Activated CD4-positive, alpha-beta T cell treated with anti-CD3 and anti-CD28 coated beads, Interleukin-2, amount 50 U/mL, for 4 hours (primary cell): Measurements from ENCODE around the gene CUL7.
A peak's percentile ranks its signal among the peaks of the same experiment; 100 is the strongest.
"Not testable (repeated sequence)": the region's sequence is repeated elsewhere in the genome, so short reads cannot be mapped to it uniquely, and the experiment has no call there.

ENCODE experiments used
- DNase-seq, 2 experiments: peaks; one replicate each; pipeline ENCODE4 v3.0.0-alpha.2; 2020

Gene CUL7

DNA sequence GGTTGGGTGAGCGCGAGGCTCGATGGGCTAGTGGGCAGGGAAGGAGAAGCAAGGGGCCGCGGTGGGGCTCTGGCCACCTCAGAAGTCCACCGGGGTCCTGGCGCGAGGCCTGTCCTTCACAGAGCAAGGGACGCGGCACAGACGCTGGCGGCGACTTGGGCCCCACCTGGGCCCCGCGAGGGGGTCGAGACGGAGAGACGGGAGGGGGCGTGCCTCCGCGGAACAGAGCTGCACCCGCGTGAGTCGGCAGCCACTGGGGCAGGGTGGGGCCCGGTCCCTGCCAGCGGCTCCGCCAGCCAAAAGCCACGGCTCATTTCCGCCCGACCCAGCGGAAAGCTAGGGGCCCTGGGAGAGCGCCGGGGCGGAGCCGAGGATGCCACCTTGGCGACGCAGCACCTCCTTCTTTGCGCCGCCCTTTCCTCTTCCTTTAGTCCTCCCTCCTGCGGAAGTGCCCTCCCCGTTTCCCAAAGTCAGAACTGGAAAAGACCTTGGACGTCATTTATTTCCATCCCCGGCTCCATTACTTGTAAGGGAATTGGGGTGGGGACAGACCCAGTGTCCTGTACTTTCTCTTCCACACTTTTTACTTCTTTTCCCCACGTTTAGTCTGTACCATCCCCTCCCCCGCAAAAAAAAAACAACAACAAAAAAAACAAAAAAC is at the start of gene CUL7:
Gene CUL7, minus strand, starts transcription at position 307 of the 661 bp plus-strand sequence. CDS start 1,063 bp downstream, outside the sequence.
- peak; percentile 83 to 84 for DNase-seq

DNA sequence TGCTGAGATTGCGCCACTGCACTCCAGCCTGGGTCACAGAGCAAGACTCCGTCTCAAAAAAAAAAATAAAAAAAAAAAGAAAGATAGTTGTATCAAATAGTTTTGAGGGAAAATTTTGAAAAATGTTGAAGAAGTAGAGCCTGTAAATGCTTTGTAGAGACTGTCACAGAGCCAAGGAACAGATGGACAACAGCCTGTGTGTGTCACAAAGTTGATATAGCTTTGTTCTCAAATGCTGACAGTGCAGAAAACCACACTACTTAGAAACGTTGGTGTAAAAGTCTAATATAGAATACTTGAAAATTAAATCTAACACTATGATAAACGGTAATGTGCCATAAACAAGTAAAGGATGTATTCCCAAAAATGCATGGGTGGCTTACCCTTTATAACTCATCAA is 47.8 kb upstream of the CUL7 start:
- no peak for DNase-seq

DNA sequence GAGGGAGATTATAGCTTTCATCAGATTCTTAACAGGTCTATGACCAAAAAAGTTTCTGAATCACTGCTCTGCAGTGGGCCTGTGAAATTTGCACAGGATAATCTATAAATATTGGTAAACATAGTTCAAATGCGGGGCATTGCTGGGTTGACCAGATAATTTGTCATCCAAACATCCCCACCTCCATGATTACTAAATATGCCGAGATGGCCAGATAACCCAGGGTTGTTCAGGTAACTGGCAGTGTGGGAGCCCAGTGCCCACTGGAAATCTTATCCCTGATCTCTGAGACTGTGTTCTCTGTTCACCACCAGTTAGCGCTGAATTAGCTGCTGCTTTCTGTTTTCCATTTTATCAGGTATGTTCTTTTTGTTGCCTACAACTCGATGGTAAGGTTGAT is 43.9 kb upstream of the CUL7 start:
- no peak for DNase-seq

DNA sequence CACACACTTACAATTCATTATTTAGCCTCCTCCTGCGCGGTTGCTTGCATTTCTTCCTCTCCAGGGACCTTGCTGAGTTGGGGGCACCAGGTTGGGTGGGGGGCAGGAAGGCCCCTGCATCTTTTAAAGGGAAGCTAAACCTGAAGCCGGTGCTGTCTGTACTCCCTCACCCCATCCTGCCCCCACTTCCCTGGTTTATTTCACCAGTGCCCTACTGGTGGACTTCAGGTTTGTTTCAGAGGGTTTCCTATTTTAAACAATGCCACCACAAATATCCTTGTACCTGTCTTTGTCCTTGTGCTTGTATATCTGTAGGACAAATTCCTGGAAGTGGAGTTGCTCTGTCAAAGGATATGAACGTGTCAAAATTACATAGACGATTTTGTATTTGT is 43.4 kb upstream of the CUL7 start:
- no peak for DNase-seq

DNA sequence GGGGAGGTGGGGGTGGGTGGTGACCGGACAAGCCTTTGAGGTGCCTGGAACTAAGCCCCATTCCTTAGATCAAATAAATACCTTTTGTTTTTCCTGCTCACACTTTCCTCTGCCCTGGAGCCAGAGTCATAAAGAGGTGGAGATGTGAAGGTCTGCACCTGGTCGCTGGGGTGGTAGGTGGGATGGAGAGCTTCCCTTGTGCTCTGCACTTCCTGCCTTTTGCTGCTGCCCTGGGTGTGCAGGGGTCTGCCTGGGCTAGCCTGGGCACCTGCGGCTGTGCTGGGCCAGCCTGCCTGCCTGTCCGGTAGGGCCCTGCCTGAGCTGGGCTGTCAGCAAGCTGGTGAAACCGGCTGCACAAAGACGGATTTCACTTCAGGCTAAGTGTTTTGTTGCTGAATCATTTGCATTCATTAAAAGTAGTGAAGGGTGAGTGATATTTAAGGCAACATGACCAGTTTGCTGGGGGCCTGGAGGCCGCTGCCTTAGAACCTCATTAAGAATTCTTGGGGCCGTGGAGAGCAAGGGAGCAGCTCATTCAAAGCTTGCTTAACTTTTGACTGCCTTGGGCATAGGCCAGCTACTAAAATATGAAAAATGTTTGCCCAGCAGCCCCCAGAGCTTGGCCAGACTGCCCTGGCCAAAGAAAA is 42.9 kb upstream of the CUL7 start:
- DNase-seq: no peak

DNA sequence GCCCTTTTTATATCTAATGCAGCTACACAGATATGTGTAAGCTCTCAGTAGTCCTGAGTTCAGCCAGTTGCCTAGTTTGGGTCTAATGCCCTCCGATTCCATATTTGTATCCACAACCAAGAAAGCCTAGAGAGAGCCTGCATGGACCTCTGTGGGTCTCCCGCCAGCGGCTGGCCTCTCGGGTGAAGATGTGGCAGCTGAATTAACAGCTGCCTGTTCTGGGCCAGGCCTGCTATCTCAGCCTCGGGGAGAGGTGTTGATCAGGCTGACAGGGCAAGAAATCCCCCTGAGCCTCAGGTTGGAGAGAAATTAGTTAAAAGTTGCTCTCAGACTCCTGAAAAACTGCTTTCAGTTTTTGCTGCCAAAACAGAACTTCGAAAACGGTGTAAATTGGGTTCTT is 42.3 kb upstream of the CUL7 start:
- no peak for DNase-seq

DNA sequence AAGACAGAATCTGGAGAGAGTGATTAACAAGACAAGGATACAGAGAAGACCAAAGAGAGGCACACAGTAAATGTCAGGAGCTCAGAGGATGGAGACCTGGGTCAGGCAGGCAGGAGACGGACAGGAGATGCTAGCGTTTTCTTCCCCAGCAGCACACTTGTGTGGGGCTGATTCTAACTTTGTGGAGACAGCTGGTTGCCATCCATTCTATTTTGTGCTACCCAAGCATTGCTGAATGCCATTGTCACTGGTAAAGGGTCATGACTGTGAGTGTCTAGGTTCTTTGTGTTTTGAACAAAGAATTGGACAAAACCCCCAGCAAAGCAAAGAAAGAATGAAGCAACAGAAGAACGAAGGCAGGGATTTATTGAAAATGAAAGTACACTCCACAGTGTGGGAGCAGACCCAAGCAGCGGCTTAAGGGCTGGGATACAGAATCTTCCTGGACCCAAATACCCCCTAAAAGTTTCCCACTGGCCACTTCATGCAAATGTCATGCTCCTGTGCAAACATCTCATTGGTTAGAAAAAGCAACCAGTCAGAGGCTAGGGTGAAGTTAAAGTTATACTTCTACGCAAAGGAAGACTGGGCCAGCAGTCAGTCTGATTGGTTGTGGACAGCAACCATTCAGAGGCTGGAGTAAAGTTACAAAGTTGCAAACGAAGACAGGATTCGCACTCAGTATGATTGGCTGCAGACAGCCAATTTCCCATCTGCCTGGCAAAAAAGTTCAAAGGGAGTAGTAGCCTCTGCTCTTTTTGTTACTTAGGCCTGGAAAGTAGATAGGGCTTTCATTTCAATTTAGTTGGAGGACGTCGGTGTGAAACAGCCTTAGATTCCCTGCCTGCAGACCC is 40.0 kb upstream of the CUL7 start:
- DNase-seq: no peak

DNA sequence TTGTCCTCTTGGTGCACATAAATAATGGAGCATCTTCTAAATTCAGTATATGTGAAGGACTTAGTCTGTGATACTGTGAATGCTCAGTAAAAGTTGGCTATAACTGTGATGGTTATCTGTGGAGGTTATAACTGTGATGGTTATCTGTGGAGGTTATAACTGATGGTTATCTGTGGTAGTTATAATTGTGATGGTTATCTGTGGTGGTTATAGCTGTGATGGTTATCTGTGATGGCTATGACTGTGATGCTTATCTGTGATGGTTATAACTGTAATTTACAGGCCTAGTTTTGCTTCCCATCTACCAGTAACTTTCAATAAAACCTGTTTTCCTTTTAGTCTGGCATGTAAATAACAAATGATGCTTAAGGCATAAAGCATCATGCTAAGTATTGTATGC is 39.0 kb upstream of the CUL7 start:
- no peak for DNase-seq

DNA sequence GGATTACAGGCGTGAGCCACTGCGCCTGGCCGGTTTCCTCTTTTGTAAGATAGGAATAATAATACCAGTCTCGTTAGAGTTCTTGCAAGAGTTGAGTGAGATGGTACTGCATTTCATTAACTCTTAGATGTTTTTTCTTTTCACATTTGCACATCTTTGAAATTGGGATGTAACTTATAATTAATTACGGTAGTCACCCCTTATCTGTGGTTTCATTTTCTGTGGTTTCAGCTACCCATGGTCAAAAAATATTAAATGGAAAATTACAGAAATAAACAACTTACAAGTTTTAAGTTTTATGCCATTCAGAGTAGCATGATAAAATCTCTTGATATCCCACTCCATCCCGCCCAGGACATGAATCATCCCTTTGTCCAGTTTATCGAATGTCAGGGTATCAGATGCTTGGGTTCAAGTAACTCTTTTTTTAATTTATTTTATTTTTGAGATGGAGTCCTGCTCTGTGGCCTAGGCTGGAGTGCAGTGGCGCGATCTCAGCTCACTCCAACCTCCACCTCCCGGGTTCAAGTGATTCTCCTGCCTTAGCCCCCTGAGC is 37.9 kb upstream of the CUL7 start:
- no peak for DNase-seq

DNA sequence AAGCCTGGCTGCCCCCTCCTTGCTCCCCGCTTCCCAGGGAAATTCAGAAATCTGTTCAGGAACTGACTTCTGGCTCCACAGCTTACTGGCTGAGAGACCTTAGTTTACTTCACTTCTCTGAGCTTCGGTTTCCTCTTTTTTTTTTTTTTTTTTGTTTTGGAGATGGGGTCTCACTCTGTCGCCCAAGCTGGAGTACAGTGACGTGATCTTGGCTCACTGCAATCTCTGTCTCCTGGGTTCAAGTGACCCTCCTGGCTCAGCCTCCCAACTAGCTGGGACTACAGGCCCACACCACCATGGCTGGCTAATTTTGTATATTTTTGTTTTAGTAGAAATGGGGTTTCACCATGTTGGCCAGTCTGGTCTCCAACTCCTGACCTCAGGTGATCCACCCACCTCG is 37.4 kb upstream of the CUL7 start:
- DNase-seq: no peak

DNA sequence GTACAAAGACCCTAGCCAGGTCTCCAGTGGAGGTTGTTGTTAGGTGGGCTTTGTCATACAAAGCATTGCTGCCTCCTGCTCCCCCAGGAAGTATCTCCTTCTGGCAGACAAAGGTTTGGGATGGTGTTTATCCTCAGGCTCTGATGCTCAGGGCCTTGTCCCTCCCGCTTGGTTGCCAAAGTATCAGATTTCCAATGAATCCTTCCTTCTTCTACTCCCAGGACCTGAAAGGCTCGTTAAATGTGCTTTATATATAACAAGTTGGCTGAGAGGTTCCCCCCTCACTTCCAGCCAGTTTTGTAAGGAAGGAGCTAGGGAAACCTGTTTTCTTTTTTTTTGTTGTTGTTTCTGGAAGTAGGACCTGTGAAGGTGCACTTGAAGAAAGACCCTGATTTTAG is 36.9 kb upstream of the CUL7 start:
- no peak for DNase-seq

DNA sequence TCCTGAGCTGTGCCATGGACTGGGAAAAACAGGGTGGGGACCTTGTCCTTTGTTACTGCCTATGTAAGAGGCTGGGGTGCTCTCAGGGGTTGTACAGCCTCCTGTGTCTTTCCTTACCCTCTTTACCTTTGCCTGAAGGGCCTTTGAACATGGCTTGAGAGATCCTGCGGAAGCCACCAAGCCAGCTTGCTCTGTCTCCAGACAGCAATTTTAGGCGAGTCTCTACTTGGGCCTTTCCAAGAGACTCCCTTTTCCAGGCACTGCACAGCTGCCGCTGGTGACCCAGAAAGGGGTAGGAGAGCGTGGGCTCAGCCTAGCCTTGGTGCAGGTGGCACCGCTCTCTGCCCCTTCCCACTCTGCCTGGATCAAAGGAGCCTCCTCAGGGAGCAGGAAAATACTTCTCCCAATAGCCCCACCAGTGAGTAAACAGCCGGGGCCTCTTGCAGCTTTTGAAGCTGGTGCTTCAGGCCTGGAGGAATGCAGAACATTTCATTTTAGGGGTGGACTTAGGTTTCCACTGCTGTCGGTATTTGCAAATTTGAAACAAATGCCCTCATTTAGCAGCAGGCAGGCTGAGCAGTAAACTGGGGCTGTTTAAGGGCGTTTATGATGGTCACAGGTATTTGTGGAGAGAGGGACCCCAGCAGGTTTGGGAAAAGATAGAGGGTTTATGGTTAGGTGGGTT is 36.4 kb upstream of the CUL7 start:
- DNase-seq: no peak

- DNase-seq: no peak
These were observed 35.8 kb upstream of the CUL7 start for GRCh38 chr6:43089467-43089866.

DNA sequence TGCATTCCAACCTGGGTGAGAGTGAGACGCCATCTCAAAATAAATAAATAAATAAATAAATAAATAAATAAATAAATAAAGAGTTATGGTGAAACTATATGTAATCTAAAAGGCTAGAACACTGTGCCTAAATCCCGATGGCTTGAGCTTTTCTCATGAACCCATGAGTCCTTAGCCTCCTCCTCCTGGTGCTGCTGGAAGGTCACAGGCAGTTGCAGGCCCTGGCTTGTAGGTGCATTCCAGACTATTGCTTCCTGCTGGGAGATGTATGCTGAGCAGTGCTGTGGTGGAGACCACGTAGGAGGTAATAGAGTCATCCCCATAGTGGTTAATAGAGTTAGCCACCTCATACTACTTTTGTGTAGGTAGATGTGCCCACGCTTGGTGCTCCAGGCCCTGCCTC is 35.0 kb upstream of the CUL7 start:
- no peak for DNase-seq

DNA sequence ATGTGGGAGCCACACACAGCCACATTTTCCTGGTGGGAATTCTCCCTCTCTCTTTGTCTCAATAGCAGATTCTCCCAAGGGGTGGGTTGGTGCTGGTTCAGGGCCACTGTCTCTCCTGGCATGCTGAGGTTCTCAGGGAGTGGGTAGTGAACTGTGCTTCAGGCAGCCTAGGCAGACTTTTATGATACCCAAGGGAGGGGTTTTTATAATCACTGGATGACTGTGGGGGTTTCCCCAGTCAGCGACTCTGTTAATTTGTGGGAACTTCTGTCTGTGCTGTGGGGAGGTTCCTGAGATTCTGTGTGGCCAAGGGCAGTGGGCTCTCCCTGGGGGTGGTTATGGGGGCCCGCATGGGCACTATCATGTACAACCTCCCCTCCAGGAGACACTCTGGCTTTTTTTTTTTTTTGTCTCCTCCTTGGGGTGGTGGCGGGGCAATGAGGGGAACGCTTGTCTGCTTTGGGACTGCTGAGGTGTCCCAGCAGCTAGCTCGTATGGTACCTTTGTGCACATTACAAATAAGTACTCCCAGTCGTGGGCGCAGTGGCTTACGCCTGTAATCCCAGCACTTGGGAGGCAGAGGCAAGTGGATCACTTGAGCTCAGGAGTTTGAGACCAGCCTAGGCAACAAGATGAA is 32.5 kb upstream of the CUL7 start:
- DNase-seq: no peak

- no peak for DNase-seq
These were observed 29.4 kb upstream of the CUL7 start for GRCh38 chr6:43082806-43083655.

DNA sequence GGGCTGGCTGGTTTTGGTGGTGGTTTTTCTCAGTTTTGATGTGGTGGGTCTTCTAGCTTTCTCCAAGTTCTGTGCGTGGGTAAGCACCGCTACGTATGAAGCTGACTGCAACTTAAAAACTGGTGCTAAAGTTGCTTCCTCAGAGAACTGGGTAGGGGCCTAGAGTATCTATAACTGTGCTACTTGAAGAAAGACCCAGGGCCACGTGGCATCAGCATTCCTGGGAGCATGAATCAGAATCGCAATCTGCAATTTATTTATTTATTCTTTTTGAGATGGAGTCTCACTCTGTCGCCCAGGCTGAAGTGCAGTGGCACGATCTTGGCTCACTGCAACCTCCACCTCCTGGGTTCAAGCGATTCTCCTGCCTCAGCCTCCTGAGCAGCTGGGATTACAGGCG is 28.3 kb upstream of the CUL7 start:
- not testable (repeated sequence) for DNase-seq

DNA sequence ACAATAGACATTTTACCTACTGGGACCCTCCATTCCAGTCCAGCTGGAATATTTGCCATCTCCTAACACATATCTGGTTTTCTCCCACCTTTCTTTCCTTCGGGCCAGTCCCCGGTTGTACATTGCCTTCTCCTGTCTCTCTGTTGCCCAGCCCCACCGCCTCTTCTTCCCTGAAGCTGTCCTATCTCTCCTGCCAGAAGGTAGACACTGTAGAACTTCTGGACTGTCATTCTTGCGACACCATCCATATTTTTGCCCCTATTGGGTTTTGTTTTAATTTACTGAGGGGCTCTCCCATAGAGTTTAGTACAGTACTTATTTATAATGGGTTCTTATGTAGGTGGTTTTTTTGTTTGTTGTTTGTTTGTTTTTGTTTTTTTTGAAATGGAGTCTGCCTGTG is 27.4 kb upstream of the CUL7 start:
- no peak for DNase-seq

GRCh38 chr6:43078691-43079090 is 25.0 kb upstream of the CUL7 start:
- no peak for DNase-seq

- no peak for DNase-seq
These were observed 24.4 kb upstream of the CUL7 start for GRCh38 chr6:43077981-43078511.

GRCh38 chr6:43077333-43077809 is 23.7 kb upstream of the CUL7 start:
- DNase-seq: no peak
